IMR-90 (cell line): ENCODE data around the gene CPA4. TPM values are rescaled to one million over a fixed set of nuclear protein-coding genes. Genes with fewer than 3 reads are reported as not detected.

ENCODE experiments used
- ATAC-seq: fragments of 200-7000 bp; cut with Tn5 transposase; 2 replicates; pipeline ENCODE4 v1.9.1; 2020; ENCODE audit warnings: low read depth, mild to moderate bottlenecking, moderate library complexity
- BruUV-seq: library from RNA; stranded (reverse); fragments of 400-500 nt; replicated peaks from 2 replicates; lab custom pipeline; 2021; lab: Mats Ljungman, UMichigan
- CTCF ChIA-PET: fragments of 300-600 bp; formaldehyde crosslinking; extraction: SDS; loops from one replicate; lab custom pipeline; 2021; ENCODE audit warnings: antibody characterized with exemption; lab: Yijun Ruan, JAX
- POLR2A ChIA-PET: fragments of 300-600 bp; sonication (Branson Sonifier 250); formaldehyde crosslinking; loops from one replicate; lab custom pipeline; 2022; ENCODE audit warnings: antibody characterized with exemption; ENCODE audit not compliant: unreplicated experiment; lab: Charles Lee
- DNase-seq: peaks from one replicate; pipeline ENCODE4 v3.0.0; 2013
- H2AFZ ChIP-seq: replicated peaks from 2 replicates; pipeline ENCODE3; 2013; ENCODE audit warnings: low read length, mild to moderate bottlenecking; ENCODE audit not compliant: poor library complexity
- H2AK5ac ChIP-seq: 2 replicates; pipeline ENCODE4 v1.6.1; 2013; ENCODE audit warnings: low read depth, low read length, inconsistent platforms
- H2AK9ac ChIP-seq: replicated peaks from 2 replicates; pipeline ENCODE3; 2013; ENCODE audit warnings: mild to moderate bottlenecking, low read depth, low read length, moderate library complexity; ENCODE audit not compliant: poor library complexity
- H2BK120ac ChIP-seq: 2 replicates; pipeline ENCODE4 v1.6.1; 2013; ENCODE audit warnings: low read depth, low read length, inconsistent platforms
- H2BK15ac ChIP-seq: 3 replicates; pipeline ENCODE4 v1.6.1; 2013; ENCODE audit warnings: low read depth, low read length, inconsistent platforms
- H2BK20ac ChIP-seq: 2 replicates; pipeline ENCODE4 v1.6.1; 2013; ENCODE audit warnings: low read depth, mild to moderate bottlenecking, inconsistent platforms, low read length, moderate library complexity
- H2BK5ac ChIP-seq: 2 replicates; pipeline ENCODE4 v1.6.1; 2013; ENCODE audit warnings: mild to moderate bottlenecking, low read depth, low read length, inconsistent platforms; ENCODE audit not compliant: poor library complexity, severe bottlenecking
- H3K14ac ChIP-seq: replicated peaks from 2 replicates; pipeline ENCODE4 v1.6.1; 2013; ENCODE audit warnings: low read depth, low read length, inconsistent platforms
- H3K18ac ChIP-seq: 2 replicates; pipeline ENCODE4 v1.6.1; 2013; ENCODE audit warnings: low read depth, low read length, control low read depth
- H3K23ac ChIP-seq: 2 replicates; pipeline ENCODE4 v1.6.1; 2013; ENCODE audit warnings: low read depth, low read length, inconsistent platforms
- H3K27ac ChIP-seq: 2 replicates; pipeline ENCODE4 v1.5.1; 2013; ENCODE audit warnings: mild to moderate bottlenecking, control low read depth, low read length; ENCODE audit not compliant: insufficient read depth
- H3K27me3 ChIP-seq: 2 replicates; pipeline ENCODE4 v1.6.1; 2013; ENCODE audit warnings: low read length; ENCODE audit not compliant: control insufficient read depth, insufficient read depth
- H3K36me3 ChIP-seq: 2 replicates; pipeline ENCODE4 v1.6.1; 2013; ENCODE audit warnings: low read length, mixed read lengths; ENCODE audit not compliant: control insufficient read depth, insufficient read depth
- H3K4ac ChIP-seq: 2 replicates; pipeline ENCODE4 v1.6.1; 2013; ENCODE audit warnings: low read depth, low read length, inconsistent platforms
- H3K4me1 ChIP-seq: 2 replicates; pipeline ENCODE4 v1.6.1; 2013; ENCODE audit warnings: low read length, mixed read lengths; ENCODE audit not compliant: control insufficient read depth, insufficient read depth
- H3K4me2 ChIP-seq: 2 replicates; pipeline ENCODE4 v1.6.1; 2013; ENCODE audit warnings: low read depth, mild to moderate bottlenecking, control low read depth, low read length, moderate library complexity
- H3K4me3 ChIP-seq: 2 replicates; pipeline ENCODE4 v1.5.1; 2013; ENCODE audit warnings: low read depth, mild to moderate bottlenecking, control low read depth, low read length, moderate library complexity; ENCODE audit not compliant: insufficient read depth
- H3K56ac ChIP-seq: 2 replicates; pipeline ENCODE4 v1.6.1; 2013; ENCODE audit warnings: low read length, inconsistent platforms; ENCODE audit not compliant: insufficient read depth; ENCODE audit errors: extremely low read depth
- H3K79me1 ChIP-seq, 2 experiments: 2 replicates each; pipeline ENCODE4 v1.6.1; 2013; ENCODE audit warnings: low read length in 2 of 2, inconsistent platforms in 1 of 2, low read depth in 1 of 2
- H3K9ac ChIP-seq: 2 replicates; pipeline ENCODE4 v1.6.1; 2013; ENCODE audit warnings: low read depth, low read length, control low read depth
- H3K9me1 ChIP-seq: 2 replicates; pipeline ENCODE4 v1.6.1; 2013; ENCODE audit warnings: low read length, inconsistent platforms; ENCODE audit not compliant: insufficient read depth
- H3K9me3 ChIP-seq: 2 replicates; pipeline ENCODE4 v1.6.1; 2013; ENCODE audit warnings: low read length; ENCODE audit not compliant: control insufficient read depth, insufficient read depth
- H4K20me1 ChIP-seq: 2 replicates; pipeline ENCODE4 v1.6.1; 2013; ENCODE audit warnings: low read length, inconsistent platforms; ENCODE audit not compliant: insufficient read depth
- H4K5ac ChIP-seq: 2 replicates; pipeline ENCODE4 v1.6.1; 2013; ENCODE audit warnings: mild to moderate bottlenecking, low read depth, low read length, control low read depth
- H4K8ac ChIP-seq, 2 experiments: 2 replicates each; pipeline ENCODE4 v1.6.1; 2013; ENCODE audit warnings: low read depth in 2 of 2, low read length in 2 of 2, control low read depth in 1 of 2, inconsistent platforms in 1 of 2
- H4K91ac ChIP-seq: 2 replicates; pipeline ENCODE4 v1.6.1; 2013; ENCODE audit warnings: low read depth, low read length, inconsistent platforms; ENCODE audit not compliant: insufficient read depth
- CEBPB ChIP-seq: IDR thresholded peaks from 2 replicates; pipeline ENCODE4 v1.6.1; 2012; ENCODE audit warnings: low read depth, low read length, improper control_type of control experiment
- USF2 ChIP-seq: fragments of 150-350 bp; IDR thresholded peaks from 2 replicates; pipeline ENCODE4 v1.6.1; 2017; ENCODE audit warnings: mild to moderate bottlenecking, antibody characterized with exemption, low read length, low read depth
- dilution Hi-C: fragments of 300-500 bp; cut with HindIII; formaldehyde crosslinking; loops from one replicate; pipeline ENCODE4 v1.14.3; 2018; ENCODE audit warnings: low sequenced_read_pairs; ENCODE audit not compliant: unreplicated experiment
- in situ Hi-C: fragments of 300-500 bp; cut with MboI; formaldehyde crosslinking; loops from 3 replicates; pipeline ENCODE4 v1.14.3; 2019; ENCODE audit warnings: low sequenced_read_pairs, inconsistent platforms, mixed read lengths
- intact Hi-C: fragments of 100-400 bp; cut with micrococcal nuclease; formaldehyde crosslinking; loops from 2 replicates; pipeline ENCODE4 v1.10.0; 2022
- polyA plus RNA-seq, 3 experiments: library from polyadenylated mRNA; depleted of rRNA; stranded (reverse); fragments of >200 nt; gene quantifications; 2 replicates each; pipeline ENCODE4 v1.2.3, GENCODE V29; 2012; ENCODE audit warnings: low replicate concordance in 1 of 3
- total RNA-seq: library from RNA; depleted of rRNA; stranded (reverse); fragments of >200 nt; gene quantifications from 2 replicates; pipeline ENCODE4 v1.2.3, GENCODE V29; 2012
- TF ChIP-seq, protein P1 (sequence below): conservative IDR thresholded peaks from 2 replicates; pipeline ENCODE4 v1.5.1; 2012; ENCODE audit warnings: mild to moderate bottlenecking, low read depth, low read length, improper control_type of control experiment

Gene CPA4
- total and polyA plus RNA-seq, 2 of the 4 experiments (the other 2 are of a cell fraction) = 316 to 365 TPM

DNA sequence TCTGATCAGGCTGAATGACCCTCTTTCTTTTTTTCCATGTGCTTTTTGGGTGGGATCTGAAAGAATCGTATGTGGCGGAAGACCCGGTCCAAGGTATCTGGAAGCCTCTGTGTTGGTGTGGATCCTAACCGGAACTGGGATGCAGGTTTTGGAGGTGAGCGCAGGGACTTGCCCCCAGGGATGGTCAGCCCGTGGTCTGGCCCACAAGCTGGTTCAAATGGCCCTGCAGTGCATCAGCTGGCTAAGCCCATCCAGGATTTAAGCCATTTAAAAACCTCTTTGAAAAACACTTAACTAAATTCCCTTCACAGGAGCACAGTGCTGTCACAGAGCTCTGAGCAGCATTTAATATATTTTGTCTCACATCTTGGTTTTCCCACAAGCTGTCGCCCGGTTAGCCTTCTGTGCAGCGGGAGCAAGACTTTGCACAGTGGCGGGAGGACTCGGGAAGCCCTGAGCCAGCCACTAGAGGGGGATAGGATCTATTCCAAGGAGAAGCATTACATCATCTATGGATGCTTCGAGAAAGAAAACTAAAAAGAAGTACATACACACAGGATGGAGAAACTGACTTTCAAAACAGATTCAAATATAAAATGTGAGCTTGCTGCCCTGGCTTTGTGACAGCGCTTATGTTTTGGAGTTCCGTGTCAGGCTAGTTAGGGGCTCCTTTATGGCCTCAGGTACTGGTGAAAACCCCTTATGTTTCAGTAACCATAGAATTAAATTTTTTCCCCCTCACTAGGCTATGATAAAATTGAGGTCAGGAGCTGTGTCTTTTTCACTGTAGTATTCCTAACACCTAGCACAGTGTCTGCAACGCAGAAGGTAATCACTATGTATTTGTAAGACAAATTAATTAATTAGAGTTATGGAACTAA is 15.0 kb upstream of the CPA4 start (continued):
- TF ChIP-seq USF2 = no peak

- Histone ChIP-seq H3K56ac (no peak overlapping the region), H4K8ac (peak overlapping the region in 1 of 2 experiments; percentile 42; a peak in 2 of 4 replicates), H3K9me1 (no peaks in the 10 kb centered on the region), H3K9ac (no peak overlapping the region), H3K4me1 (peaks cover 9% of the 10 kb centered on the region), H2BK20ac (peak overlapping the region; percentile 68), H3K18ac (peak overlapping the region; percentile 59; the same call in 1 of the 2 replicates), H4K5ac (no peak overlapping the region), H2AK9ac (no peak overlapping the region), H3K4ac (peak overlapping the region; percentile 45; the same call in 1 of the 2 replicates), H3K79me1 (no peaks in the 10 kb centered on the region), H3K36me3 (no peaks in the 10 kb centered on the region), H4K20me1 (no peaks in the 10 kb centered on the region), H4K91ac (peak overlapping the region; percentile 52; the same call in 1 of the 2 replicates), H3K27ac (peak overlapping the region; percentile 21; the same call in 1 of the 2 replicates), H2BK5ac (peak overlapping the region; percentile 15), H2AFZ (no peak overlapping the region), H3K4me2 (no peak overlapping the region), H3K14ac (0 out of 2 replicates have a peak overlapping the region, but pooled peaks have one; percentile 53), H3K23ac (no peak overlapping the region), H3K4me3 (no peak overlapping the region), H2BK120ac (peak overlapping the region; percentile 65), H2BK15ac (peak overlapping the region; percentile 42; the same call in 1 of the 3 replicates), H3K9me3 (no peaks in the 10 kb centered on the region), H2AK5ac (no peak overlapping the region), H3K27me3 (no peaks in the 10 kb centered on the region)
- in situ Hi-C loops = no loop called here
- POLR2A ChIA-PET = no interaction called here
- CTCF ChIA-PET = interaction anchor here (0.6 to 1.2 kb wide), 3 partner anchors 14 to 134 kb away, joined by 3 read pairs; partner anchors contain the start of gene CPA4
- intact Hi-C loops = loop anchor here (1.0 to 5.0 kb wide), 2 partner anchors 163 to 212 kb away; partner anchors contain the start of gene CEP41
- peak; percentile 59; the same call in 1 of the 2 replicates for TF ChIP-seq CEBPB
- TF ChIP-seq, protein P1, sequence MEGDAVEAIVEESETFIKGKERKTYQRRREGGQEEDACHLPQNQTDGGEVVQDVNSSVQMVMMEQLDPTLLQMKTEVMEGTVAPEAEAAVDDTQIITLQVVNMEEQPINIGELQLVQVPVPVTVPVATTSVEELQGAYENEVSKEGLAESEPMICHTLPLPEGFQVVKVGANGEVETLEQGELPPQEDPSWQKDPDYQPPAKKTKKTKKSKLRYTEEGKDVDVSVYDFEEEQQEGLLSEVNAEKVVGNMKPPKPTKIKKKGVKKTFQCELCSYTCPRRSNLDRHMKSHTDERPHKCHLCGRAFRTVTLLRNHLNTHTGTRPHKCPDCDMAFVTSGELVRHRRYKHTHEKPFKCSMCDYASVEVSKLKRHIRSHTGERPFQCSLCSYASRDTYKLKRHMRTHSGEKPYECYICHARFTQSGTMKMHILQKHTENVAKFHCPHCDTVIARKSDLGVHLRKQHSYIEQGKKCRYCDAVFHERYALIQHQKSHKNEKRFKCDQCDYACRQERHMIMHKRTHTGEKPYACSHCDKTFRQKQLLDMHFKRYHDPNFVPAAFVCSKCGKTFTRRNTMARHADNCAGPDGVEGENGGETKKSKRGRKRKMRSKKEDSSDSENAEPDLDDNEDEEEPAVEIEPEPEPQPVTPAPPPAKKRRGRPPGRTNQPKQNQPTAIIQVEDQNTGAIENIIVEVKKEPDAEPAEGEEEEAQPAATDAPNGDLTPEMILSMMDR = no peak
- ATAC-seq (peak; percentile 43), DNase-seq (peak; percentile 94)
- BruUV-seq = no TSS peak
- dilution Hi-C loops = no loop called here
Observed at GRCh38 chr7:130278860-130279259, 14.1 kb upstream of the CPA4 start.
